ENCODE results near the gene ACOT9.
"Not testable (repeated sequence)": the region's sequence is repeated elsewhere in the genome, so short reads cannot be mapped to it uniquely, and the experiment has no call there.

ACOT9 gene

DNA sequence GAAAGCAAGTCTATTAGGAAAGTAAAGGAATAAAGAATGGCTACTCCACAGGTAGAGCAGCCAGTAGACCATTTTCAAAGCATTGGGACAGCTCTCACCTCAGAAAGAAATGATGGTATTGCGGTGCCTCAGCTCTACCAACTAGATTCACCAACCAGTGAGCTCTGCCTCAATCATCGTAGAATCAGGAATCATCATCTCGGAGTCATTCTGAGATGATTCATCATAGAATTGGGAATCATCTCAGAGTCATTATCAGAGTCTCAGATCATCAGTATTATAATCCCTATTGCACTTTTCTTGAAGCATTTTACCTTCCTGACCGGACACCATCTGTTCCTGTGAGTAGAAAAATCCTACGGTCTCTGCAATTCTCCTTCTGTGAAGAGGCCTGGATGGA is 22.4 kb upstream of the ACOT9 start:
- no peak for DNase-seq

DNA sequence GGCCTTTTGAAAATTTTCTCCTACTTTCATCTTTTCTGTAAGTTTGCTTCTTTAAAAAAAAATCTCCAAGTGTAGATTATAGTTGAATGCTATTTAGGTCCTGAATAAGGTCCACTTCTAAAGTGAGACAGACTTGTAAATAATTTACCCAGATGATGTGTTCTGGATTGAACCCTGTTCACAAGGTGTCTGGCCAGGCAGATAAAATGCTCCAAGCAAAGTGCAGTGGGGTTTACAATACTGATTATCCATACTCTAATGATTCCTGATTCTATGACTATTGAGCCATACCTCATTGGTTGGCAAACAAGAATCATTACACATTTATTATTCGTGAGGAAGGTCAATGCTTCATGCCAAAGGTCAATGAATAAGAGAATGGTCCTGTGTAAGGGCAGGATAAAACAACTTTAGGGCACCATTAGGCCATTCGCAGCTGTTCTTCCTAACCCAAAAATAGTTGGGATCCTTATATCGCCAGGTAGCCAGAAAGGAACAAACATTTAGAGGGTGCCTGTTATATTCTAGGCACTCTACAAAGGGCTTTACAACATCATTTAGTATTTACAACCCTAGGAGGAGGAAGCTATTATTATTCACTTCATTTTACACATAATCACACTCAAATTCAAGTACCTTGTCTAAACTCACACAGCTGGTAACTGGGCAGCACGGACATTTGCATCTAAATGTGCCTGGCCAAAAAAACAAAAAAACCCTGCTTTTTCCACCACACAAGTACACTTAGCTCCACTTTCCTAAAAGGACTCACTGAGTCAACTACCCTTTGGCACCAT is 21.3 kb upstream of the ACOT9 start:
- no peak for DNase-seq

DNA sequence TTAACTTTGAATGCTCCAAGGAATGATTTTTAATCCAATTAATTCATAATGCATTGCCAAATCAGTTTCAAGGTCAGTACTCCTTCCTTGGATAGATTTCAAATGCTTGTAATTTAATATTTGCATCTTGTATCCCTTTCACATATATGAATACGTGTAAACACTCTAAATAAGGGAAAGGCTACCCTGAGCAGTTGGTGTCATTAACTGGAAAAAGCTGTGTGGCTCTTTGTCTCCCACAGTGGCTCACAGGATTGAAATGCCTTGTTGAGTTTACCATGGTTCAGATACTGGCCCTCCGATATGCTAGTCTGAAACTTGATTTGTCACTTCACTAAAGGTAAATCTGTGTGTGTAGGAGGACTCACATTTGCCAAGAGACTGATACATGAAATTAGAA is 16.7 kb upstream of the ACOT9 start:
- no peak for DNase-seq

DNA sequence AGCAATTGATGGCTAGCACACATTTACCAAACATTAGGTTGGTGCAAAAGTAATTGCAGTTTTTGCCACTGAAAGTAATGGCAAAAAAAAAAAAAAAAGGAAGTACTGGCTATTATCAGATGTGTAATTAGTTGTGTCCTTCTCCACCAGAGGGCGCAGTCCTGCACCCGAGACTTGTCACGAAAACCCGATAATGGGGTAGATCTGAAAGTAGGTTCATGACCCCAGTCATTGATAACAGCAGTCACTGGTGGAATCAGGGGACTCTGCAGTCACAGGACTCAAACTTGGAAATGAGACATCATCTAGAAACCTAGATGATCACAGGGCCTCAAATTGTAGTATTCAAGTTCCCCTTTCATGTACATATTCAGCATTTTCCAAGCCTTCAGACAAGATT is 13.1 kb upstream of the ACOT9 start:
- peak; percentile 3 to 24 for DNase-seq

DNA sequence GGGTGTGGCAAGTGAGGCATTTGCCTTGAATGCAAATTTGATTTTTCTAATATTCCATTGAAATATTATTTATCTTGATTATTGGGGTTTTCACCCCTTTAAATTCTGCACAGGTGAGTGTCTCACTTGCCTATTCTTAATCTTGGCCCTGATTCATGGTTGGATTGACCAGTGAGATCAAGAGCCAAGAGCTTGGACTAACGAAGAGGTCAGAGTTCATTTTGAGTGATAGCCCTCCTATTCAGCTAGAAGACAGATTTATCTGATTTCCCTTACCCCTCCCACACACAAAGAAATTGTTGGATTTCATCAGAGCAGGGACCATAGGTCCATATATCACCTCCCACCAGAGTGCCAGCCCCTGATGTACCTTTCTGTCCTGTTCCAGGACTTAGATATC is 11.6 kb upstream of the ACOT9 start:
- no peak for DNase-seq

DNA sequence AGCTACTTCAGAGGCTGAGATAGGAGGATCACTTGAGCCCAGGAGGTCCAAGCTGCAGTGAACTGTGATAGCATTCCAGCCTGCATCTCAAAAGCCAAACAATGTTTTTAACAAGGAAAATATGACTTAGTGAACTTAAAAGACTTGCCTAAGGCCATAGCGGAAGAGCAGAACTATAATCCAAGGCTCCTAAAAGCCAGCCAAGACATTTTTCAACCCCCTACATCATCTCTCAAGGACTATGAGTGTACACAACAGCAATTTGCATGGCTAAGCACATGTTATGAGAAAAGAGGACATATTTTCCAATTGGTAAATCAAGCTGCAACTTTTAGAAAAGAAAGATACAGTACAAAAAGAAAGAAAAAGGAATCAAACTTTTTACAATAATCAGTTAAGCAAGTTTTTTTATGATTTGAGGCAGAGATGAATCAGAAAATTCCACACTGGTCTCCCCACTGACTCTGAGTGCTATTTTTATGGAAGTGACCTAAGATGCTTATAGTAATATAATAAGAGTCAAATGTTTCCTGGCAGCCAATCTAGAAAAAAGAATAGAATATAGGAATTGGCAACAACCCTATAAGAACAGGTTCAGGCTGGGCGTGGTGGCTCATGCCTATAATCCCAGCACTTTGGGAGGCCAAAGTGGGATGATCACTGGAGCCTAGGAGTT is 9.8 kb upstream of the ACOT9 start:
- DNase-seq: no peak

DNA sequence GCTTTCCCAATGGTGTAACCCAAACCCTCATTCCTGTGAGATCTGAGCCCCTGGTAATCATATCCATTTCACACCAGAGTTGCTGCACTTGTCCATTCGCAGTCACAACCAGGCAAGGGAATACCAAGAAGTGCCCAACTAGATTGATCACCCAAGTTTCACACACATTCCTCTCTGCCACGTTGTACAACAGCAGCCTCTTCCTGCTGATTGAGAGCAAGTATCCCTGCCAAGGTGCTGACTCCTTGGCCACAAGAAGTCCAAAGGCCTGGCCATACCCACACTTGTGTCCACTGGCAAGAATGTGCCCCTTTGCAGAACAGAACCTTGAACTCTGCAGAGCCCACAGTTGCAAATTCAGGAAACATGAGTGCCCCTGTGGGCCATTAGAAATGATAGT is 6.5 kb upstream of the ACOT9 start:
- no peak for DNase-seq

DNA sequence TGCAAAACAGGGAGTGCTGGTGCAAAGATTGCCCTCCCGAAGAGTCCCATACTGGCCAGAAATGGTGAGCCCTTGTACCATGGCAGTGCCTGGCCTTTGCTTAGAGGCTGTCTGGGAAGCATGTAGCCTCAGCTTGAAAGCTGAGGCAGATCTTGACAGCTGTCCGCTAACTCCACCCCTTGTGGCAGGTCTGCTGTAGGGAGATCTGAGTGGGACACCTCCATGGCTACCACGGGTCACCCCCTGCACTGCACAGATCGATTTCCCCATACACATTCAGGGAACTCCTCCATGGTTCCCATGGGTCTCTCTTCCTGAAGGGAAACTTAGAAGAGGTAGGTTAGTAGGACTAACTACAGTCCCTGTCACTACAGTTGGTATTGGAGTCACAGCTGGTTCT is 6.1 kb upstream of the ACOT9 start:
- DNase-seq: no peak

DNA sequence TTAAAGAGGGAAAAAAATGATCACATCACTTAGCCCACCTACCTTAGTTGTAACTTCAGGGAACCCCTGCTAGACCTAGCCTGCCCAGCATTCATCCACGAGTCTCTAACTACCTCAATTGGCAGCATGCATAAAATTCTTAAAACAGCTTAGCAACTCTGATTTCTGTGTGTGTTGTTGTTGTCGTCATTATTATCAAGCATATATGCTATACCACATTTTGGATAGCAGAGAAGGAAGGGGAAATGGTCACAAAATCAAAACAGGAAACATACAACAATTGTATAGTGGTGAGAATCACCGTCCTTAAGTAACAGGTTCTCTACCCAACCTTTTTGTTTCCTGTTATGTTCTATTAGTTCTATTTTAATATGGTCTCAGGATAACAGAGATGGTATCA is 2.7 kb upstream of the ACOT9 start:
- DNase-seq: no peak

DNA sequence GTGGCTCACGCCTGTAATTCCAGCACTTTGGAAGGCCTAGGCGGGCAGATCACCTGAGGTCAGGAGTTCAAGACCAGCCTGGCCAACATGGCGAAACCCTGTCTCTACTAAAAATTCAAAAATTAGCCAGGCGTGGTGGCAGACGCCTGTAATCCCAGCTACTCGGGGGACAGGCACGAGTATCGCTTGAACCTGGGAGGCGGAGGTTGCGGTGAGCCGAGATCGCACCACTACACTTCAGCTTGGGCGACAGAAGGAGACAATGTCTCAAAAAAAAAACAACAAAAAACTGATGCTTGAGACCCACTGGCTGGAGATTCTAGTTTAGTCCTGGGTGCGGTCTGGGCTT is 521 bp upstream of the ACOT9 start:
- not testable (repeated sequence) for DNase-seq

DNA sequence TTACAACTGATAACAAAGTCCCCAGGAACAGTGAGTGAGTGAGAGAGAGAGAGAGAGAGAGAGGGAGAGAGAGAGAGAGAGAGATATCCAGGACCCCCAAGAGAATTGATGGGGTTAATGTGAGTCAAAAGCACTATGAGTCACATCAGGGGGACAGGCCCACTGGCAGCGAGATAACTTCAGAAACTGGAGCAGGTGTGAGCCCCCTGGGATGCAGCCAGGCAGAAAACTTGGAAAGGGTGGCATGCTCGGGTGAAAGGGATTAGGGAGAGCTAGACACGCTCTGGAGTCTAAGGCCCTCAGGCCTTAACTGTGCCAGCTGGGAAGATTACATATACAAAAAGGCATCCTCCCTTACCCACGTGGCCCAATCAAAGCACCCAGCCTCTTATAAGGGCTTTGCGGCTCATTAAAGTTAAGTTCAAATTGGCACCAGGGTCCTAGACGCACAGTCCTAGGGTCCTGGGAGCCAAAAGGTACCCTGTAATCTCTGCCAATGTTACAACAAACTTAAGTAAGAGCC is 841 bp downstream of the ACOT9 start:
- peak in 1 of 2 experiments; percentile 14 for DNase-seq

DNA sequence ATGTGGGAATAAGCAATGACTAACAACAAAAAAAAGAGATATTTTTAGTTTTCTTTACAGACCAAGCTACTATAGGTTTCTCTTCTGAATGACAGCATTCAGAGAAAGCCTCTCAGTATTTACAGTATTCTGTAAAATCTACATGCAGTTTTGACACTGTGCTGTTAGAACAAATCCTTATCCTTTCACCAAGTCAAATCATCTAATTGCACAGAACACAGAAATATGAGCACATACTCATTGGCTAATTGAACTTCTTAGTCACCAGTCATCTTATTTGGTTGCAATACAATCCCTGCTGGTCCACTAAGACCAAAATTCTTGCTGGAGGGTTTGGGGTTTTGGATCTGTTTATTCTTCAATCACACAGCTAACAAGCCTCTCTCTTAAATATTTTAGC is 5.7 kb downstream of the ACOT9 start:
- DNase-seq: no peak

DNA sequence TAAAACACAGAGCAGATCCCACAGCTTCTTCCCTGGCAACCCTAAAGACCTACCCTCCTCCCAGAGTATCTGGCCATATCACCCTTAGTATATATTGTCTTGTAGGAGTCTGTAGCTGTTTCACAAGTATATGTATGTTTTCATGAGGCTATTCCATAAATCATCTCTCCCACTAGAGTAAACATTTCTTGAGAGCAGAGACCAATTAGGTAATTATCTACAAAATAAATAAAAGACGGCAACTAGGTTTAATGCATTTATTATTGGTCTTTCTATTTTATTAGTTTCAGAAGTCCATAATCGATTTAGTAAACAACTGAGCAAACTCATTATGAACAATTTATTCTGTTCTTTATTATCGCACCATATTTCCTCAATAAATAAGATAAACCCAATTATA is 7.0 kb downstream of the ACOT9 start:
- no peak for DNase-seq

DNA sequence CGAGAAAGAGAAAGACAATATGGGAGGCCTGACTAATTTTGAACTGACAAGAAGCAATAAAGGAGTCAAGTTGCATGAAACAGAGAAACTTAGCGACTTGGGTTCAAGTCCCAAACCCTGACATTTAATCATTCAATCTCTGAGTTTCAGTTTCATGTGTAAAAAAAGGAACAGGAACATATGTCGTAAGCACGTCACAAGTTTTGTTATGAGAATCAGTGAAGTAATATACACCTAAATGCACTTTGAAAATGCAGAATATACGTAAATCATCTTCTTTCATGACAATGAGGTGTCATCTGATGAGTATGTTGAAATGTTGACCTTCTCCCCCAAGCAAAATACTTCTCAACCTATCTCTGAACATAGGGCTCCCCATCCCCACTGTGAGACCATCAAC is 10.4 kb downstream of the ACOT9 start:
- DNase-seq: no peak

DNA sequence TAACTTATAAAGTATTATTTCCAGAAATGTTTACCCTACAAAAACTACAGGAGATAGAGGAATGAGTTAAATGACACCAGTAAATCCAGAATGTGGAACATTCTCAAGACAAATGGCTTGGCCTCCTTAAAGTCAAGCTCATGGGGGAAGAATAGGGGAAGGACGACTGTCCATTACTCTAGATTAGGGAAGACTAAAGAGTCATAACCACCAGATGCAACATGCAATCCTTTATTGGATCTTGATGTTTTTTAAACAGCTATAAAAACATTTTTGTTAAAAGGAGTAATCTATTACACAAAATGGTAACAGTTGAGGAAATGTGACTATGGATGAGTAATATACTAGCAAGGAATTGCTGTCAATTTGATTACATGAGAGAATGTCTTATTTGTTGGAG is 11.1 kb downstream of the ACOT9 start:
- DNase-seq: no peak

DNA sequence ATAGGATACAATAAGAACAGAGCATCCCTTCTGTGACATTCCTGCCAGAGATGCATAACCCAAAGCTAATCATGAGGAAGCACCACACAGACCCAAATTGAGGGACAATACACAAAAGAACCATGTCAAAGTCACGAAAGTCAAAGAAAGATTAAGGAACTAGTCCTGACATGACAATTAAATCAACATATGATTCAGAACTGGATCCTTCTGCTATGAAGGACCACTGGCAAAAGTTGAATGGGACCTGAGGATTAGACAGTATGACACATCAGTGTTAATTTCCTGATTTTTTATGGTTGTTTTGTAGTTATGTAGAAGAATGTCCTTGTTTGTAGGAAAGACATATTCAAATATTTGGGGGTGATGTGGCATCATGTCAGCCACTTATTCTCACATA is 13.9 kb downstream of the ACOT9 start:
- DNase-seq: no peak

DNA sequence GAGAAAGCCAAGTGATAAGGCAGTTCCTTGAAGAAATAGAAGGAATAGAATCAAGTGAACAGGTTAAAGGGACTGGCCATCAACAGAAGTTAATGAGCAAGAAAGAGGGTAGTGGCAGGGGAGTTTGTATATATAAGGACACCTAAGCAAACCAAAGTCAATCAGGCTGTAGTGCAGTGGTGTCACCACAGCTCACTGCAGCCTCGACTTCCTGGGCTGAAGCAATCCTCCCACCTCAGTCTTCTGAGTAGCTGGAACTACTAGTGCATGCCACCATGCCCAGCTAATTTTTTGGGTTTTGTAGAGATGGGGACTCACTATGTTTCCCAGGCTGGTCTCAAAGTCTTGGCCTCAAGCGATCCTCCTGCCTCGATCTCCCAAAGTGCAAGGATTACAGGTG is 15.9 kb downstream of the ACOT9 start:
- no peak for DNase-seq

DNA sequence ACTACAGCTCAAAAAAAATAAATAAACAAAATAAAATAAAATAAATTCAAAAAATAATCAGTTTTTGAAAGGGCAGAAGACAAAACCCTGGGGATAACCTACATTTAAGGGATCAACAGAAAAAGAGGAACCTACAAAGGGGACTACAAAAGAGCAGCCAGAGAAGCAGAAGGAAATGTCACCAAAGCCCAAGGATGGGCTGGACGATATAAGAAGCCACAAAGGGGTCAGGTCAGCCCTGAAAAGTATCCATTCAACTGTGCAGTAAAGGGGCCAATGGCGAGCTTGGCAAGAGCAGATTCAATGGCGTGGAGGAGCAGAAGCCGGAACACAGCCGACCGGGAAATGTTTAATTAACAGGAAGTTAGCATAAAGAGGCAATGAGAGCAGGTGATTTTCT is 16.9 kb downstream of the ACOT9 start:
- DNase-seq: no peak

DNA sequence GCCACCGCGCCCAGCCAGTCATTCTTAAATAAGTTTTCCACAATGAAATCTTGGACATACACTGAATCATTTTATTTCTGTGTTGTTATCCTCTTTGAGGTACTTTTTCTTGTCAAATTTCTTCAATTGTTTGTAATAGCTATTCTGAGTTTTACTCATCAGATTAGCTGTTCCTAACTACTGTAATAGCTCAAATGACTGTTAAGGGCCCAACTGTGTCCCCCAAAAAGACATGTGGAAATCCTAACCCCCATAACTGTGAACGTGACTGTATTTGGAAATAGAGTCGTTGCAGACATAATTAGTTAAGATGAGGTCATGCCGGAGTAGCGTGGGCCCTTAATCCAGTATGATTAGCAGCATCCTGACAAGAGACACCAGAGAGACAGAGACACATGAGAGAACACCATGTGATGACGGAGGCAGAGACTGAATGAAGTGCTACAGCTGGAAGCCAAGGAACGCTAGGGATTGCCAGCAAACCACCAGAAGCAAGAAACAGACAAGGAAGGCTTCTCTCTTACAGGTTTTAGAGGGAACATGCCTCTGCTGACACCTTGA is 22.9 kb downstream of the ACOT9 start:
- DNase-seq: no peak

DNA sequence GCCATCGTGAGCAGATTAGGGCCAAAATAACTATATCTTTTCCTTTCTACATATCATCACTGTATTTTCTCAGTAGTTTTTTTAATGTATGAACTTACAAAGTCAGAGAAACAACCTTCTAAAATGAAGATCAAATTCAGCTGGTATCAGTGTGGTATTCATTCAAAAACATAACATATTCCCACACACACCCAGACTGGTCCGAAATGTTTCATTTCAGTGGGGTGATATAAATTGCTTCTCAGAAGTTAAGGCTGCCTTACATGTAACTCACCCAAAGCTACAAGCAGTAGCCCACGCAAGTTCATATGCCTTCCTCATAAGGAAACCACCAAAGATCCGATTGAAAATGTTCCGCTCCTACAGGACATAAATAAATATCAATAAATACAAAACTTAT is 37.8 kb downstream of the ACOT9 start:
- DNase-seq: no peak

DNA sequence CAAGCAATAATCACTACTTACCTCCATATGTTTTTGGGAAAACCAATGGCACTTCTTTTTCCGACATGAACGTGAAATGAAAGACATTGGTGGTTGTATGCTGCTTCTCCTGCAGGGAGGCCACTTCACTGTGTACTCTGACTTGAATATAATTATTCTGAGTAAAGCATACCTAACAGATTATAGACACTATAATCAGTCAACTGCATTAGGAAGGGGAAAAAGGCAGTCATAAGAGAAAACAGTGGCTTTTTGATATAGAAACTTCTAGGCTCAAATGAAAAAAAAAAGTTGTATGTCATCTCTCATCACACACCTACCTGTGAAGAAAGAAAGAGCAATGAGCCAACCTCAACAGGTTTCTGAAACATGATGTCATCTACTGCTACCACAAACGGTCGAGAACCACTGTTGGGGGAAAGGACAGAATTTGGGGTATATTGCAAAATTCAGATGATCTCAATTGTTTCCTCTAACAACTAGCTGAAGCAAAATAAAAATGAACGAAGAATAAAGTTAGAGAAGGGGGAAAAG is 38.3 kb downstream of the ACOT9 start:
- DNase-seq: no peak

DNA sequence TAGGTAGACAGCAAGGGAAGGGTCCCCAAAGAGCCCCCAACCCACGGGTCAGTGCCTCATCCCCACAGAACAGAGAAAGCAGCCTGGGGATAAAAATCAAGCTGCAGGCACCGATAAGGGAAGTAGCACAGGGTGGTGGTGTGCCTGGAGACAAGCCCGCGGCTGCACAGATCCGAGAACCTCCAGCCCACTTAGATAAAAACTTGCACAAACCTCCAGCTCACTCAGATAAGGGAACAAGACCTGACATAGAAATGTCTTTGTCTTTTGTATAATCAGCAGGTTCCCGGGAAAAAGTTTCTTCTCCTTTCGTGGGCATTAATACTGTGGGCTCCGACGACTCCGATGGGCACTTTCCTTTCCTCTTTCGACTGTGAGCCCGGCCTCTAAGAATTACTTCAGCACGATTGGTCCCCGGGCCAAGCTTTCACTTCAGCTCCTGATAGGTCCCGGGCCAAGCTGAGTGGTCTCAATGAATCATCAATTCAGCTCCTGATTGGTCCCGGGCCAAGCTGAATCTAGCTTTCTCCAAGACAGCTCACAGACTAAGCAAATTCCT is 43.4 kb downstream of the ACOT9 start:
- DNase-seq: no peak

DNA sequence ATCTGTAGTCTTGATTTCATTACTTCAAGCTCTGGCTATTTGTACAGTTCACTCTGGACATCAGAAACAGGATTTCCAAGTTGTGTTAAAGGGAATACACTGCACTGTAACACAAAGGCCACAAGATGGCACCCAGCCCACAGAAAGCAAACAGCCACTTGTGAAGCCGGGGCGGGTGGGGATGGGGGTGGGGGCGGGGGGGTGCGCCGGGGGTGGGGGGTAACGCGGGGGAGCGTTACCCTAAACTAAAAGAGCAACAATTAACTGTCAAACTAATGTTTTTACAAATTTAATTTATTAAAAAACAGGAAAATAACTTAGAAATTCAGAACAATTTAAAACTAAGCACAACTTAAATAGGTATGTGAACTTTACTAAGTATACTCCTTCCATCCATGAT is 48.5 kb downstream of the ACOT9 start:
- peak in 1 of 2 experiments; percentile 2 for DNase-seq

DNA sequence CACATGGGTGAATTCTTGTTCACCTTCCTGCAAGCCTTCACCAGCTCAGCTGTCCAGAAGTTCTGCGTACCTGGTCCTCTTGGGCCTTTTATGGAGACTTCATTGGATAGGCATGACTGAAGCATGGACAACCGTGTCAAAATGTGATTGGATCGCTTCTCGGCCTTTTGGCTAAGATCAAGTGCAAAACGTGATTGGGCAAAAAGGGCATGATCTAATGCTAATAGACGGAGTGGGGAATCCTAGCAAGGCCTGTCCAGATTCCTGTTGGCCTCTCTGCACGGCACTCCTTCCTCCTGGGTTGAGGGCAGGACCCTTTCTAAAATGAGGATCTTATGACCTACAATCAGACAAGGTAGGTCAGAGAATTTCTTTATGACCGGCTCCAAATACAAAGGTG is 50.9 kb downstream of the ACOT9 start:
- no peak for DNase-seq

All from SW 1271 (cell line).